Breast epithelium (tissue), 4 donors: ENCODE data around the gene CISH. TPM values are rescaled to one million over a fixed set of nuclear protein-coding genes. Genes with fewer than 3 reads are reported as not detected.

Experiments used
- DNase-seq, 2 donors: peaks; one replicate each; pipeline ENCODE4 v3.0.0-alpha.2; 2019; ENCODE audit warnings: low spot score in 2 of 2
- H3K27ac ChIP-seq, 2 donors: fragments of 200-600 bp; sonication (generic) in 1 of 2; one replicate each; pipeline ENCODE4 v1.5.1; 2016 to 2019; ENCODE audit warnings: mild to moderate bottlenecking in 1 of 2
- H3K27me3 ChIP-seq, 2 donors: fragments of 200-600 bp; sonication (generic) in 1 of 2; one replicate each; pipeline versions ENCODE4 v1.5.1 to v1.6.0; 2017 to 2019; ENCODE audit warnings: control low read depth in 1 of 2, mild to moderate bottlenecking in 1 of 2
- H3K36me3 ChIP-seq: fragments of 200-600 bp; one replicate; pipeline ENCODE4 v1.5.1; 2019
- H3K4me1 ChIP-seq, 2 donors: fragments of 200-600 bp; sonication (generic); one replicate each; pipeline ENCODE4 v1.5.1; 2016 to 2019; ENCODE audit warnings: control low read depth in 1 of 2
- H3K4me3 ChIP-seq, 3 donors: fragments of 200-600 bp; sonication (generic); 1 replicate in 2 of 3; 2 replicates in 1 of 3; pipeline ENCODE4 v1.5.1; 2016 to 2019; ENCODE audit warnings: mild to moderate bottlenecking in 3 of 3, moderate library complexity in 2 of 3
- H3K9me3 ChIP-seq, 2 donors: fragments of 200-600 bp; sonication (generic) in 1 of 2; one replicate each; pipeline ENCODE4 v1.5.1; 2016 to 2019; ENCODE audit warnings: control low read depth in 1 of 2
- CTCF ChIP-seq, 3 donors: fragments of 450-650 bp; IDR thresholded peaks; one replicate each; pipeline ENCODE4 v1.5.1; 2016 to 2017; ENCODE audit warnings: antibody characterized with exemption in 3 of 3, mild to moderate bottlenecking in 3 of 3, moderate library complexity in 3 of 3
- POLR2A ChIP-seq: fragments of 450-650 bp; IDR thresholded peaks from one replicate; pipeline ENCODE4 v1.6.1; 2016; ENCODE audit warnings: antibody characterized with exemption, mild to moderate bottlenecking, moderate library complexity
- POLR2AphosphoS5 ChIP-seq, 3 donors: sonication (generic); formaldehyde crosslinking; IDR thresholded peaks; one replicate each; pipeline ENCODE4 v1.6.1; 2017; ENCODE audit warnings: antibody characterized with exemption in 3 of 3
- intact Hi-C: fragments of 100-400 bp; cut with DNase I; formaldehyde crosslinking; loops from one replicate; pipeline ENCODE4 v1.15.1; 2023; ENCODE audit warnings: low total_unique reads
- total RNA-seq, 3 donors: library from RNA; depleted of rRNA; stranded (reverse); fragments of >200 nt; gene quantifications; one replicate each; pipeline ENCODE4 v1.1.0, GENCODE V29; 2016

Gene CISH
- total RNA-seq, 3 donors from 2014 or later: 5.4 to 29.6 (median 17.4) TPM

- no peak for DNase-seq
- H3K9me3 ChIP-seq: no peaks in the 10 kb centered on the region
- H3K27me3 ChIP-seq: no peaks in the 10 kb centered on the region
- H3K4me1 ChIP-seq: peaks cover 5 to 12% of the 10 kb centered on the region in 2 donors
- intact Hi-C loops: no loop called here
- H3K36me3 ChIP-seq: no peaks in the 10 kb centered on the region
- no peak overlapping the region for H3K27ac ChIP-seq
- TF ChIP-seq CTCF (IDR thresholded peaks at IDR 0.05) (no peak), POLR2A (no peak), POLR2AphosphoS5 (IDR thresholded peaks at IDR 0.05) (no peak)
- H3K4me3 ChIP-seq: no peak overlapping the region
Measured at GRCh38 chr3:50632450-50632849, 20.9 kb upstream of the CISH start.

GRCh38 chr3:50630877-50631276 lies 19.3 kb upstream of the CISH start:
- Histone ChIP-seq H3K27me3 (no peaks in the 10 kb centered on the region), H3K4me1 (peaks cover 5 to 12% of the 10 kb centered on the region in 2 donors)
- intact Hi-C loops: no loop called here

GRCh38 chr3:50630394-50630793 lies 18.8 kb upstream of the CISH start:
- H3K4me3 ChIP-seq: no peak overlapping the region
- intact Hi-C loops: no loop called here
- DNase-seq: no peak
- peaks cover 5 to 12% of the 10 kb centered on the region in 2 donors for H3K4me1 ChIP-seq
- H3K27me3 ChIP-seq: no peaks in the 10 kb centered on the region
- TF ChIP-seq POLR2AphosphoS5 (IDR thresholded peaks at IDR 0.05): no peak
- TF ChIP-seq POLR2A: no peak
- no peak for TF ChIP-seq CTCF (IDR thresholded peaks at IDR 0.05)
- no peaks in the 10 kb centered on the region for H3K36me3 ChIP-seq
- no peak overlapping the region for H3K27ac ChIP-seq
- H3K9me3 ChIP-seq: no peaks in the 10 kb centered on the region

More at GRCh38 chr3:50630877-50631276, 19.3 kb upstream of the CISH start:
- H3K9me3 ChIP-seq: no peaks in the 10 kb centered on the region
- H3K36me3 ChIP-seq: no peaks in the 10 kb centered on the region
- no peak overlapping the region for H3K27ac ChIP-seq
- TF ChIP-seq CTCF (IDR thresholded peaks at IDR 0.05) (no peak), POLR2AphosphoS5 (IDR thresholded peaks at IDR 0.05) (no peak), POLR2A (no peak)
- no peak for DNase-seq
- H3K4me3 ChIP-seq: no peak overlapping the region

- no peak overlapping the region for H3K27ac ChIP-seq
- H3K4me1 ChIP-seq: peaks cover 5 to 12% of the 10 kb centered on the region in 2 donors
- no peaks in the 10 kb centered on the region for H3K36me3 ChIP-seq
- H3K27me3 ChIP-seq: no peaks in the 10 kb centered on the region
- intact Hi-C loops: no loop called here
- no peaks in the 10 kb centered on the region for H3K9me3 ChIP-seq
- no peak for DNase-seq
- TF ChIP-seq CTCF (IDR thresholded peaks at IDR 0.05) (no peak), POLR2AphosphoS5 (IDR thresholded peaks at IDR 0.05) (no peak), POLR2A (no peak)
- H3K4me3 ChIP-seq: no peak overlapping the region
Measured at GRCh38 chr3:50628601-50629000, 17.0 kb upstream of the CISH start.

- Histone ChIP-seq H3K4me3 (no peak overlapping the region), H3K27me3 (no peaks in the 10 kb centered on the region), H3K4me1 (peaks cover 5 to 10% of the 10 kb centered on the region in 2 donors), H3K27ac (no peak overlapping the region), H3K36me3 (no peaks in the 10 kb centered on the region), H3K9me3 (no peaks in the 10 kb centered on the region)
- no peak for DNase-seq
- intact Hi-C loops: no loop called here
- TF ChIP-seq POLR2AphosphoS5 (IDR thresholded peaks at IDR 0.05): no peak
Measured at GRCh38 chr3:50627407-50628051, 16.0 kb upstream of the CISH start.
